Osteoblast (primary cell): ENCODE measurements around the gene RPLP1. TPM values are rescaled to one million over a fixed set of nuclear protein-coding genes. Genes with fewer than 3 reads are reported as not detected.

Experiments
- DNase-seq: peaks from one replicate; pipeline ENCODE4 v3.0.0; 2011; ENCODE audit warnings: low spot score, mixed read lengths; ENCODE audit not compliant: insufficient read length; ENCODE audit errors: missing footprints
- H2AFZ ChIP-seq: 2 replicates; pipeline ENCODE4 v1.6.0; 2011; ENCODE audit warnings: mild to moderate bottlenecking, low read length
- H3K27ac ChIP-seq: 2 replicates; pipeline ENCODE4 v1.5.1; 2011; ENCODE audit warnings: mild to moderate bottlenecking, low read depth, low read length, moderate library complexity
- H3K27me3 ChIP-seq: 2 replicates; pipeline ENCODE4 v1.6.0; 2012; ENCODE audit warnings: mild to moderate bottlenecking, control low read depth, inconsistent platforms, low read length, moderate library complexity; ENCODE audit not compliant: insufficient read depth
- H3K36me3 ChIP-seq: 2 replicates; pipeline ENCODE4 v1.5.1; 2011; ENCODE audit warnings: mild to moderate bottlenecking, low read length, control low read depth, moderate library complexity; ENCODE audit not compliant: insufficient read depth
- H3K4me1 ChIP-seq: 2 replicates; pipeline ENCODE4 v1.5.1; 2011; ENCODE audit warnings: mild to moderate bottlenecking, low read length, control low read depth, moderate library complexity; ENCODE audit not compliant: insufficient read depth
- H3K4me2 ChIP-seq: 2 replicates; pipeline ENCODE4 v1.6.0; 2011; ENCODE audit warnings: mild to moderate bottlenecking, low read length; ENCODE audit not compliant: insufficient read depth
- H3K4me3 ChIP-seq: fragments of 200-600 bp; sonication (generic); 3 replicates; pipeline ENCODE4 v1.5.1; 2012; ENCODE audit warnings: mild to moderate bottlenecking, low read length, inconsistent platforms; ENCODE audit not compliant: insufficient read depth
- H3K79me2 ChIP-seq: 2 replicates; pipeline ENCODE4 v1.6.0; 2012; ENCODE audit warnings: mild to moderate bottlenecking, low read length, control low read depth, inconsistent platforms; ENCODE audit not compliant: insufficient read depth
- H3K9me3 ChIP-seq: 2 replicates; pipeline ENCODE4 v1.5.1; 2011; ENCODE audit warnings: low read depth, low read length, control low read depth
- H4K20me1 ChIP-seq: 2 replicates; pipeline ENCODE4 v1.6.0; 2012; ENCODE audit warnings: mild to moderate bottlenecking, low read length, control low read depth; ENCODE audit not compliant: insufficient read depth
- total RNA-seq: library from RNA; depleted of rRNA; stranded (reverse); fragments of >200 nt; gene quantifications from 2 replicates; pipeline ENCODE4 v1.2.3, GENCODE V29; 2012
- TF ChIP-seq, protein P1 (sequence below): IDR thresholded peaks from 2 replicates; pipeline ENCODE4 v1.5.1; 2011; ENCODE audit warnings: mild to moderate bottlenecking, low read depth, low read length, moderate library complexity; ENCODE audit errors: extremely low read depth

Gene RPLP1
- total RNA-seq, 1 donor = 71.7 TPM

GRCh38 chr15:69454953-69455352, 2.3 kb downstream of the RPLP1 start:
- H3K4me3 ChIP-seq = peak overlapping the region; percentile 97
- TF ChIP-seq, protein P1, sequence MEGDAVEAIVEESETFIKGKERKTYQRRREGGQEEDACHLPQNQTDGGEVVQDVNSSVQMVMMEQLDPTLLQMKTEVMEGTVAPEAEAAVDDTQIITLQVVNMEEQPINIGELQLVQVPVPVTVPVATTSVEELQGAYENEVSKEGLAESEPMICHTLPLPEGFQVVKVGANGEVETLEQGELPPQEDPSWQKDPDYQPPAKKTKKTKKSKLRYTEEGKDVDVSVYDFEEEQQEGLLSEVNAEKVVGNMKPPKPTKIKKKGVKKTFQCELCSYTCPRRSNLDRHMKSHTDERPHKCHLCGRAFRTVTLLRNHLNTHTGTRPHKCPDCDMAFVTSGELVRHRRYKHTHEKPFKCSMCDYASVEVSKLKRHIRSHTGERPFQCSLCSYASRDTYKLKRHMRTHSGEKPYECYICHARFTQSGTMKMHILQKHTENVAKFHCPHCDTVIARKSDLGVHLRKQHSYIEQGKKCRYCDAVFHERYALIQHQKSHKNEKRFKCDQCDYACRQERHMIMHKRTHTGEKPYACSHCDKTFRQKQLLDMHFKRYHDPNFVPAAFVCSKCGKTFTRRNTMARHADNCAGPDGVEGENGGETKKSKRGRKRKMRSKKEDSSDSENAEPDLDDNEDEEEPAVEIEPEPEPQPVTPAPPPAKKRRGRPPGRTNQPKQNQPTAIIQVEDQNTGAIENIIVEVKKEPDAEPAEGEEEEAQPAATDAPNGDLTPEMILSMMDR = no peak
- H4K20me1 ChIP-seq = peaks cover 48% of the 10 kb centered on the region

GRCh38 chr15:69456208-69457166, 3.9 kb downstream of the RPLP1 start:
- Histone ChIP-seq H3K79me2 (peaks cover 38% of the 10 kb centered on the region), H3K36me3 (peaks cover 45% of the 10 kb centered on the region), H3K4me1 (peaks cover 30% of the 10 kb centered on the region), H3K4me2 (no peak overlapping the region), H3K27me3 (no peaks in the 10 kb centered on the region), H2AFZ (no peak overlapping the region), H4K20me1 (peaks cover 48% of the 10 kb centered on the region), H3K9me3 (no peaks in the 10 kb centered on the region), H3K4me3 (no peak overlapping the region), H3K27ac (no peak overlapping the region)
- DNase-seq = no peak
- TF ChIP-seq, protein P1 = no peak

More at GRCh38 chr15:69454953-69455352, 2.3 kb downstream of the RPLP1 start:
- Histone ChIP-seq H2AFZ (no peak overlapping the region), H3K27ac (no peak overlapping the region), H3K4me2 (peak overlapping the region; percentile 100), H3K4me1 (peaks cover 30% of the 10 kb centered on the region), H3K9me3 (no peaks in the 10 kb centered on the region), H3K36me3 (peaks cover 45% of the 10 kb centered on the region), H3K27me3 (no peaks in the 10 kb centered on the region), H3K79me2 (peaks cover 38% of the 10 kb centered on the region)
- no peak for DNase-seq

GRCh38 chr15:69457304-69458280, 5.0 kb downstream of the RPLP1 start:
- Histone ChIP-seq H3K27me3 (no peaks in the 10 kb centered on the region), H3K4me2 (no peak overlapping the region), H3K36me3 (peaks cover 45% of the 10 kb centered on the region), H2AFZ (no peak overlapping the region), H3K4me3 (no peak overlapping the region), H3K9me3 (no peaks in the 10 kb centered on the region), H3K79me2 (peaks cover 42% of the 10 kb centered on the region), H3K27ac (no peak overlapping the region), H4K20me1 (peaks cover 48% of the 10 kb centered on the region), H3K4me1 (peaks cover 25% of the 10 kb centered on the region)
- TF ChIP-seq, protein P1 = no peak
- no peak for DNase-seq
